GM12878 (cell line): ENCODE measurements around the gene ZNF385A. TPM values are rescaled to one million over a fixed set of nuclear protein-coding genes. Genes with fewer than 3 reads are reported as not detected.

Experiments used
- ATAC-seq: fragments of 200-7000 bp; cut with Tn5 transposase; 3 replicates; pipeline ENCODE4 v1.9.1; 2020; ENCODE audit warnings: mild to moderate bottlenecking, moderate library complexity
- BruUV-seq: library from RNA; stranded (reverse); fragments of 400-500 nt; replicated peaks from 2 replicates; lab custom pipeline; 2021; lab: Mats Ljungman, UMichigan
- CTCF ChIA-PET: fragments of 300-600 bp; sonication (Branson Sonifier 250); formaldehyde crosslinking; extraction: SDS; loops from one replicate; lab custom pipeline; 2021; ENCODE audit warnings: inconsistent platforms; lab: Yijun Ruan, JAX
- POLR2A ChIA-PET: fragments of 350-600 bp; formaldehyde crosslinking; extraction: SDS; loops from one replicate; lab custom pipeline; 2021; ENCODE audit warnings: inconsistent platforms; lab: Charles Lee
- RAD21 ChIA-PET: fragments of 300-600 bp; sonication (Branson Sonifier 250); formaldehyde crosslinking; loops from one replicate; lab custom pipeline; 2023; ENCODE audit warnings: antibody characterized with exemption; ENCODE audit not compliant: unreplicated experiment; lab: Charles Lee
- SMC1A ChIA-PET: fragments of 300-600 bp; sonication (Branson Sonifier 250); formaldehyde crosslinking; loops from one replicate; lab custom pipeline; 2023; ENCODE audit not compliant: unreplicated experiment, uncharacterized antibody; lab: Charles Lee
- DNase-seq: peaks from one replicate; pipeline ENCODE4 v3.0.0-alpha.2; 2011; ENCODE audit warnings: low read depth, low spot score
- FAIRE-seq: peaks from 3 replicates; lab custom pipeline; 2011; peaks lifted over from hg19 to GRCh38; lab: Jason Lieb, UNC
- H2AFZ ChIP-seq: 2 replicates; pipeline ENCODE4 v1.6.0; 2011; ENCODE audit warnings: low read depth, low read length, control low read depth; ENCODE audit not compliant: control insufficient read depth
- H3K27ac ChIP-seq: 2 replicates; pipeline ENCODE4 v1.5.1; 2011; ENCODE audit warnings: control low read depth; ENCODE audit not compliant: control insufficient read depth, insufficient read depth
- H3K27me3 ChIP-seq, 2 experiments: replicated peaks in 1 of 2; 2 replicates each; pipeline versions ENCODE4 v1.6.0 to v1.6.1; 2011; ENCODE audit warnings: low read length in 1 of 2; ENCODE audit not compliant: control insufficient read depth in 2 of 2, insufficient read depth in 2 of 2
- H3K36me3 ChIP-seq, 2 experiments: 2 replicates each; pipeline ENCODE4 v1.5.1; 2011; ENCODE audit warnings: low read length in 1 of 2; ENCODE audit not compliant: control insufficient read depth in 2 of 2, insufficient read depth in 2 of 2
- H3K4me1 ChIP-seq: 2 replicates; pipeline ENCODE4 v1.6.1; 2011; ENCODE audit warnings: mild to moderate bottlenecking, low read length, moderate library complexity, mixed read lengths; ENCODE audit not compliant: control insufficient read depth, insufficient read depth
- H3K4me2 ChIP-seq: 2 replicates; pipeline ENCODE4 v1.6.0; 2011; ENCODE audit warnings: control low read depth; ENCODE audit not compliant: control insufficient read depth, insufficient read depth
- H3K4me3 ChIP-seq: fragments of 200-600 bp; sonication (generic); 2 replicates; pipeline ENCODE4 v1.5.1; 2016
- H3K79me2 ChIP-seq: 2 replicates; pipeline ENCODE4 v1.6.0; 2011; ENCODE audit warnings: low read length; ENCODE audit not compliant: control insufficient read depth, insufficient read depth
- H3K9ac ChIP-seq: 2 replicates; pipeline ENCODE4 v1.8.0; 2011; ENCODE audit warnings: low read length, control low read depth, mixed read lengths; ENCODE audit not compliant: control insufficient read depth, insufficient read depth
- H3K9me3 ChIP-seq: replicated peaks from 3 replicates; pipeline ENCODE4 v1.5.1; 2011; ENCODE audit warnings: mild to moderate bottlenecking, low read length; ENCODE audit not compliant: control insufficient read depth, insufficient read depth
- H4K20me1 ChIP-seq: 2 replicates; pipeline ENCODE4 v1.6.0; 2011; ENCODE audit not compliant: control insufficient read depth, insufficient read depth
- NR2C1 ChIP-seq: fragments of 450-650 bp; IDR thresholded peaks from 2 replicates; pipeline ENCODE4 v1.6.1; 2017; ENCODE audit warnings: antibody characterized with exemption, mild to moderate bottlenecking, moderate library complexity
- SMAD5 ChIP-seq: IDR thresholded peaks from 2 replicates; pipeline ENCODE4 v1.6.1; 2016; ENCODE audit warnings: antibody characterized with exemption, low read depth
- SUPT20H ChIP-seq: IDR thresholded peaks from 2 replicates; pipeline ENCODE4 v1.6.1; 2011; ENCODE audit warnings: low read depth, mild to moderate bottlenecking, low read length, moderate library complexity, borderline replicate concordance; ENCODE audit not compliant: control insufficient read depth
- YBX1 ChIP-seq: fragments of 450-650 bp; IDR thresholded peaks from 2 replicates; pipeline ENCODE4 v1.6.1; 2016; ENCODE audit warnings: antibody characterized with exemption
- ZNF24 ChIP-seq: fragments of 450-650 bp; IDR thresholded peaks from 2 replicates; pipeline ENCODE4 v1.6.1; 2017; ENCODE audit warnings: antibody characterized with exemption, mild to moderate bottlenecking
- WGBS: methylation state at CpG from one replicate; pipeline ENCODE4 v1.1.6; 2016; ENCODE audit warnings: low lambda C conversion rate; ENCODE audit not compliant: insufficient replicate concordance, insufficient coverage; ENCODE audit errors: missing lambda C conversion rate; 5-methylcytosine and 5-hydroxymethylcytosine counted together
- in situ Hi-C: fragments of 300-500 bp; cut with MboI; formaldehyde crosslinking; loops from 9 replicates; pipeline ENCODE4 v1.14.3; 2018; ENCODE audit warnings: mixed read lengths
- intact Hi-C: fragments of 100-400 bp; cut with micrococcal nuclease; formaldehyde crosslinking; loops from one replicate; pipeline ENCODE4 v1.14.2; 2022; ENCODE audit not compliant: unreplicated experiment
- polyA plus RNA-seq, 11 experiments: library from polyadenylated mRNA; depleted of rRNA in 4 of 11; unstranded in 6 of 11; stranded (reverse) in 5 of 11; fragments of >200 nt; fragmentation: Nextera tagmentation in 4 of 11; fragmentation: Illumina TruSeq in 1 of 11; extraction: Ambion mirVana in 4 of 11; extraction: Trizol in 1 of 11; gene quantifications; 1 replicate in 1 of 11; 2 replicates in 10 of 11; pipeline versions ENCODE4 v1.2.1 to v1.2.3, GENCODE V29; 2011 to 2016; ENCODE audit warnings: inconsistent platforms in 2 of 11, missing spikeins in 2 of 11, low read depth in 1 of 11
- total RNA-seq, 4 experiments: library from RNA; depleted of rRNA in 3 of 4; stranded (reverse); fragments of >200 nt in 3 of 4; fragmentation: Illumina TruSeq in 1 of 4; extraction: Trizol in 1 of 4; gene quantifications; 2 replicates each; pipeline versions ENCODE4 v1.2.1 to v1.2.3, GENCODE V29; 2013 to 2021

ZNF385A gene
- total and polyA plus RNA-seq, 10 of the 15 experiments (the other 5 are each of a cell fraction or from before 2014, with no cell fraction given): 0.26 to 26.1 (median 4.9) TPM

DNA sequence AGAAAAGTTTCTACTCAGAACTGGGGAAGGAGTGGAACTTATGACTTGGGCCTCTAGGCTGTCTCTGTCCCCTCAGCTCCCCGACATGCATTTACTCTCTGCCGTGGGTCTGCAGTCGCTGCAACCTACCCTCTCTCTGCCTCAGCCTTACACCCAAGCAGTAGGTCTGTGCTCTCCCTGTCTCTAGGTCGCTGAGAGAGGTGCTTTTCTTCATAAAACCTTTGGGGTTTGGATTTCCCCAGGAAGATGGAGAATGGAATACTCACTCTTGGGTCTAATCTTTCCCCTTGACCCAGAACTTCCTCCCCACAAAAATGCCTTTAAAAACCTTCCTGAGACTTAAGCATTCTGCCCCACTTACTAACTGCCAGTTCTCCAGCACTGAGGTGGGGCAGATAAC, 33.2 kb downstream of the ZNF385A start:
- TSS peak; percentile 81 for BruUV-seq
- WGBS: 93% methylated on average over 4 of the region's 4 CpGs
- Histone ChIP-seq H3K4me2 (no peak overlapping the region), H3K4me3 (no peak overlapping the region), H3K9me3 (no peaks in the 10 kb centered on the region), H3K4me1 (no peaks in the 10 kb centered on the region), H3K9ac (no peak overlapping the region), H3K79me2 (no peaks in the 10 kb centered on the region), H3K27ac (no peak overlapping the region), H2AFZ (no peak overlapping the region), H3K36me3 (peaks cover 15 to 27% of the 10 kb centered on the region in 2 experiments), H3K27me3 (no peaks in the 10 kb centered on the region), H4K20me1 (no peaks in the 10 kb centered on the region)
- in situ Hi-C loops (no loop called here), intact Hi-C loops (no loop called here)
- TF ChIP-seq ZNF24 (no peak), SMAD5 (0 out of 2 replicates have a peak, but pooled peaks have one; percentile 15), SUPT20H (no peak), YBX1 (no peak)
- ChIA-PET SMC1A (interaction anchor here (0.7 to 1.5 kb wide), 2 partner anchors 10 to 333 kb away, joined by 3 read pairs; no protein-coding TSS in a partner anchor), POLR2A (no interaction called here), RAD21 (no interaction called here), CTCF (interaction anchor here (4.2 kb wide), 1 partner anchor 14 kb away, joined by 30 read pairs; no protein-coding TSS in a partner anchor)
- ATAC-seq (no peak), DNase-seq (no peak), FAIRE-seq (no peak)

DNA sequence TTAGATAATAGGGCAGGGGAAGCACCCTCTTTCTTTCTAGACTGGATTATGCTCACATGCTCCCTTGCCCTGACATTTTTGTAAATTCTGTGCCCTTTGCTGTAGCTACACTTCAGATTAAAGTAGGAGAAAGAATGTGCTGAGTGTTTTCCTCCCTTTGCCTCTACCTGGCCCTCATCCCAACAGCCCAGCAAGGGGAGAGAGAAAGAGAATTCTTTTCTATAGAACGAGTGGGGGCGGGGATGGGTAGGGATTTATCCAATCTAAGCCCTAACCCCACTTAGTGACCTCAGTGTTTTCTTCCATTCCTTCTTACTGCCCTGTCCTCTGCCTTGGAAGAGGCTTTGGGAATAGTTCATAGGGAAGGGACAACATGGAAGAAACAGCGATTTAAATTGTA, 33.8 kb downstream of the ZNF385A start:
- no peak overlapping the region for H2AFZ ChIP-seq
- H3K4me3 ChIP-seq: no peak overlapping the region
- BruUV-seq: no TSS peak
- peaks cover 15 to 30% of the 10 kb centered on the region in 2 experiments for H3K36me3 ChIP-seq
- POLR2A ChIA-PET: no interaction called here
- H4K20me1 ChIP-seq: no peaks in the 10 kb centered on the region
- in situ Hi-C loops (no loop called here), intact Hi-C loops (no loop called here)
- no peak overlapping the region for H3K9ac ChIP-seq
- no peak for DNase-seq
- no peaks in the 10 kb centered on the region for H3K9me3 ChIP-seq
- H3K79me2 ChIP-seq: no peaks in the 10 kb centered on the region
- CTCF ChIA-PET: interaction anchor here (0.6 to 4.2 kb wide), 4 partner anchors 13 to 99 kb away, joined by 3 to 30 read pairs (median 4); partner anchors contain the start of gene COPZ1
- H3K4me2 ChIP-seq: no peak overlapping the region
- WGBS: 90% methylated on average over 3 of the region's 3 CpGs
- H3K27me3 ChIP-seq: no peaks in the 10 kb centered on the region
- no peak for FAIRE-seq
- H3K4me1 ChIP-seq: no peaks in the 10 kb centered on the region; the same call in 1 of the 2 replicates
- TF ChIP-seq NR2C1: no peak
- TF ChIP-seq SMAD5: 0 out of 2 replicates have a peak, but pooled peaks have one; percentile 19
- H3K27ac ChIP-seq: no peak overlapping the region
- RAD21 ChIA-PET: no interaction called here
- ATAC-seq: no peak
- SMC1A ChIA-PET: interaction anchor here (1.5 kb wide), 1 partner anchor 9 kb away, joined by 3 read pairs; no protein-coding TSS in a partner anchor
